PC-9 (cell line): Measurements from ENCODE around the gene MYLK.

Experiments used
- CTCF ChIP-seq: fragments of 200-600 bp; sonication (generic); conservative IDR thresholded peaks from 2 replicates; pipeline ENCODE4 v1.6.1; 2017; ENCODE audit warnings: mixed run types, antibody characterized with exemption, mild to moderate bottlenecking, moderate library complexity
- EZH2 ChIP-seq: fragments of 200-600 bp; sonication (generic); IDR thresholded peaks from 2 replicates; pipeline ENCODE4 v1.8.0; 2017; ENCODE audit warnings: antibody characterized with exemption, low read depth

- TF ChIP-seq CTCF (no peak), EZH2 (no peak)
These were observed 293.3 kb downstream of the MYLK start for GRCh38 chr3:123590685-123591450.
